GM23338 (cell line): ENCODE results near the gene SLCO4C1.

Experiments
- CREB1 ChIP-seq: fragments of 250-450 bp; sonication (Bioruptor Pico); IDR thresholded peaks from 2 replicates; pipeline ENCODE4 v1.5.0; 2020; ENCODE audit warnings: low read depth, mild to moderate bottlenecking, moderate library complexity
- EZH2 ChIP-seq: fragments of 200-600 bp; sonication (generic); IDR thresholded peaks from one replicate; pipeline ENCODE4 v1.8.0; 2017; ENCODE audit warnings: antibody characterized with exemption, mild to moderate bottlenecking, low read depth; ENCODE audit not compliant: unreplicated experiment
- EZH2phosphoT487 ChIP-seq: fragments of 200-600 bp; sonication (generic); IDR thresholded peaks from one replicate; pipeline ENCODE4 v1.8.1; 2018; ENCODE audit warnings: antibody characterized with exemption; ENCODE audit not compliant: unreplicated experiment
- JUNB ChIP-seq: IDR thresholded peaks from one replicate; pipeline ENCODE4 v1.6.1; 2016; ENCODE audit warnings: antibody characterized with exemption; ENCODE audit not compliant: unreplicated experiment
- NANOG ChIP-seq: IDR thresholded peaks from 2 replicates; pipeline ENCODE4 v1.6.1; 2016; ENCODE audit warnings: antibody characterized with exemption, borderline replicate concordance
- POLR2AphosphoS5 ChIP-seq: IDR thresholded peaks from 2 replicates; pipeline ENCODE4 v1.6.1; 2016; ENCODE audit warnings: antibody characterized with exemption, low read depth
- ZNF331 ChIP-seq: fragments of 250-450 bp; sonication (Bioruptor Pico); IDR thresholded peaks from 2 replicates; pipeline ENCODE4 v1.5.0; 2020; ENCODE audit warnings: low read depth, mild to moderate bottlenecking, moderate library complexity
- TF ChIP-seq, protein P1 (sequence below), 2 experiments: fragments of 200-600 bp in 1 of 2; sonication (generic) in 1 of 2; conservative IDR thresholded peaks; 2 replicates each; pipeline versions ENCODE4 v1.5.1 to v1.6.1; 2016 to 2017; ENCODE audit warnings: antibody characterized with exemption in 2 of 2, low read depth in 2 of 2, mild to moderate bottlenecking in 2 of 2, moderate library complexity in 1 of 2
- TF ChIP-seq, protein P2 (sequence below): IDR thresholded peaks from 2 replicates; pipeline ENCODE4 v1.6.1; 2016; ENCODE audit warnings: antibody characterized with exemption
- TF ChIP-seq, protein P3 (sequence below): IDR thresholded peaks from one replicate; pipeline ENCODE4 v1.6.1; 2018; ENCODE audit warnings: antibody characterized with exemption; ENCODE audit not compliant: unreplicated experiment
- TF ChIP-seq, protein P4 (sequence below): fragments of 250-450 bp; sonication (Bioruptor Pico); IDR thresholded peaks from 2 replicates; pipeline ENCODE4 v1.5.0; 2020; ENCODE audit warnings: mild to moderate bottlenecking, moderate library complexity

DNA sequence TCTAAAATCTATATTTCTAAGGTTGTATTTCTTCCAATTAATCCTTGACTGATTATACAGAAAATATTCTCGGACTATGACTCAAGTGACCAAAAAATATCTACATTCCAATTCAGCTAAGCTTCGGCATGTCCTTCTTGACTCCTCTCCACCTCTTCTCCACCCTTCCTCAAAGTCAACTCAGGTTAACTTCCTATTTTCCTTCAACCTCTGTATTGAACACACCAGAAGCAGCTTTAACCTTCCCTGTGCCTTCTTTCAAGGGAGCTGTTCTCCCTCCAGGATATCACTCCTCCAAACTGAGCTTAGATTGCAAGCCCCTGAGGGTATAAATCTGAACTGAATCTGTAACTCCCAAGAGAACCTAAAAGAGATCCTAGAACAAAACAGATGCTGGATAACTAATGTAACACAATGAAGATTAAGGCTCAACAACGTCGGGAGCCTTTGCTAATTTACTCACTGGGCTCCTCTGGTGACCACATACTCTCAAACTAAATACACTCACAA is 1.1 kb downstream of the SLCO4C1 start:
- TF ChIP-seq EZH2phosphoT487 (no peak), EZH2 (no peak), NANOG (no peak), POLR2AphosphoS5 (no peak), JUNB (no peak), CREB1 (no peak), ZNF331 (no peak)
- TF ChIP-seq, protein P1, sequence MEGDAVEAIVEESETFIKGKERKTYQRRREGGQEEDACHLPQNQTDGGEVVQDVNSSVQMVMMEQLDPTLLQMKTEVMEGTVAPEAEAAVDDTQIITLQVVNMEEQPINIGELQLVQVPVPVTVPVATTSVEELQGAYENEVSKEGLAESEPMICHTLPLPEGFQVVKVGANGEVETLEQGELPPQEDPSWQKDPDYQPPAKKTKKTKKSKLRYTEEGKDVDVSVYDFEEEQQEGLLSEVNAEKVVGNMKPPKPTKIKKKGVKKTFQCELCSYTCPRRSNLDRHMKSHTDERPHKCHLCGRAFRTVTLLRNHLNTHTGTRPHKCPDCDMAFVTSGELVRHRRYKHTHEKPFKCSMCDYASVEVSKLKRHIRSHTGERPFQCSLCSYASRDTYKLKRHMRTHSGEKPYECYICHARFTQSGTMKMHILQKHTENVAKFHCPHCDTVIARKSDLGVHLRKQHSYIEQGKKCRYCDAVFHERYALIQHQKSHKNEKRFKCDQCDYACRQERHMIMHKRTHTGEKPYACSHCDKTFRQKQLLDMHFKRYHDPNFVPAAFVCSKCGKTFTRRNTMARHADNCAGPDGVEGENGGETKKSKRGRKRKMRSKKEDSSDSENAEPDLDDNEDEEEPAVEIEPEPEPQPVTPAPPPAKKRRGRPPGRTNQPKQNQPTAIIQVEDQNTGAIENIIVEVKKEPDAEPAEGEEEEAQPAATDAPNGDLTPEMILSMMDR (conservative IDR thresholded peaks at IDR 0.05; ENCODE audit: low read depth in 2 of 2), result no peak
- TF ChIP-seq, protein P2, sequence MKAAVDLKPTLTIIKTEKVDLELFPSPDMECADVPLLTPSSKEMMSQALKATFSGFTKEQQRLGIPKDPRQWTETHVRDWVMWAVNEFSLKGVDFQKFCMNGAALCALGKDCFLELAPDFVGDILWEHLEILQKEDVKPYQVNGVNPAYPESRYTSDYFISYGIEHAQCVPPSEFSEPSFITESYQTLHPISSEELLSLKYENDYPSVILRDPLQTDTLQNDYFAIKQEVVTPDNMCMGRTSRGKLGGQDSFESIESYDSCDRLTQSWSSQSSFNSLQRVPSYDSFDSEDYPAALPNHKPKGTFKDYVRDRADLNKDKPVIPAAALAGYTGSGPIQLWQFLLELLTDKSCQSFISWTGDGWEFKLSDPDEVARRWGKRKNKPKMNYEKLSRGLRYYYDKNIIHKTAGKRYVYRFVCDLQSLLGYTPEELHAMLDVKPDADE, result no peak
- TF ChIP-seq, protein P3, sequence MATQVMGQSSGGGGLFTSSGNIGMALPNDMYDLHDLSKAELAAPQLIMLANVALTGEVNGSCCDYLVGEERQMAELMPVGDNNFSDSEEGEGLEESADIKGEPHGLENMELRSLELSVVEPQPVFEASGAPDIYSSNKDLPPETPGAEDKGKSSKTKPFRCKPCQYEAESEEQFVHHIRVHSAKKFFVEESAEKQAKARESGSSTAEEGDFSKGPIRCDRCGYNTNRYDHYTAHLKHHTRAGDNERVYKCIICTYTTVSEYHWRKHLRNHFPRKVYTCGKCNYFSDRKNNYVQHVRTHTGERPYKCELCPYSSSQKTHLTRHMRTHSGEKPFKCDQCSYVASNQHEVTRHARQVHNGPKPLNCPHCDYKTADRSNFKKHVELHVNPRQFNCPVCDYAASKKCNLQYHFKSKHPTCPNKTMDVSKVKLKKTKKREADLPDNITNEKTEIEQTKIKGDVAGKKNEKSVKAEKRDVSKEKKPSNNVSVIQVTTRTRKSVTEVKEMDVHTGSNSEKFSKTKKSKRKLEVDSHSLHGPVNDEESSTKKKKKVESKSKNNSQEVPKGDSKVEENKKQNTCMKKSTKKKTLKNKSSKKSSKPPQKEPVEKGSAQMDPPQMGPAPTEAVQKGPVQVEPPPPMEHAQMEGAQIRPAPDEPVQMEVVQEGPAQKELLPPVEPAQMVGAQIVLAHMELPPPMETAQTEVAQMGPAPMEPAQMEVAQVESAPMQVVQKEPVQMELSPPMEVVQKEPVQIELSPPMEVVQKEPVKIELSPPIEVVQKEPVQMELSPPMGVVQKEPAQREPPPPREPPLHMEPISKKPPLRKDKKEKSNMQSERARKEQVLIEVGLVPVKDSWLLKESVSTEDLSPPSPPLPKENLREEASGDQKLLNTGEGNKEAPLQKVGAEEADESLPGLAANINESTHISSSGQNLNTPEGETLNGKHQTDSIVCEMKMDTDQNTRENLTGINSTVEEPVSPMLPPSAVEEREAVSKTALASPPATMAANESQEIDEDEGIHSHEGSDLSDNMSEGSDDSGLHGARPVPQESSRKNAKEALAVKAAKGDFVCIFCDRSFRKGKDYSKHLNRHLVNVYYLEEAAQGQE, result no peak
- TF ChIP-seq, protein P4, sequence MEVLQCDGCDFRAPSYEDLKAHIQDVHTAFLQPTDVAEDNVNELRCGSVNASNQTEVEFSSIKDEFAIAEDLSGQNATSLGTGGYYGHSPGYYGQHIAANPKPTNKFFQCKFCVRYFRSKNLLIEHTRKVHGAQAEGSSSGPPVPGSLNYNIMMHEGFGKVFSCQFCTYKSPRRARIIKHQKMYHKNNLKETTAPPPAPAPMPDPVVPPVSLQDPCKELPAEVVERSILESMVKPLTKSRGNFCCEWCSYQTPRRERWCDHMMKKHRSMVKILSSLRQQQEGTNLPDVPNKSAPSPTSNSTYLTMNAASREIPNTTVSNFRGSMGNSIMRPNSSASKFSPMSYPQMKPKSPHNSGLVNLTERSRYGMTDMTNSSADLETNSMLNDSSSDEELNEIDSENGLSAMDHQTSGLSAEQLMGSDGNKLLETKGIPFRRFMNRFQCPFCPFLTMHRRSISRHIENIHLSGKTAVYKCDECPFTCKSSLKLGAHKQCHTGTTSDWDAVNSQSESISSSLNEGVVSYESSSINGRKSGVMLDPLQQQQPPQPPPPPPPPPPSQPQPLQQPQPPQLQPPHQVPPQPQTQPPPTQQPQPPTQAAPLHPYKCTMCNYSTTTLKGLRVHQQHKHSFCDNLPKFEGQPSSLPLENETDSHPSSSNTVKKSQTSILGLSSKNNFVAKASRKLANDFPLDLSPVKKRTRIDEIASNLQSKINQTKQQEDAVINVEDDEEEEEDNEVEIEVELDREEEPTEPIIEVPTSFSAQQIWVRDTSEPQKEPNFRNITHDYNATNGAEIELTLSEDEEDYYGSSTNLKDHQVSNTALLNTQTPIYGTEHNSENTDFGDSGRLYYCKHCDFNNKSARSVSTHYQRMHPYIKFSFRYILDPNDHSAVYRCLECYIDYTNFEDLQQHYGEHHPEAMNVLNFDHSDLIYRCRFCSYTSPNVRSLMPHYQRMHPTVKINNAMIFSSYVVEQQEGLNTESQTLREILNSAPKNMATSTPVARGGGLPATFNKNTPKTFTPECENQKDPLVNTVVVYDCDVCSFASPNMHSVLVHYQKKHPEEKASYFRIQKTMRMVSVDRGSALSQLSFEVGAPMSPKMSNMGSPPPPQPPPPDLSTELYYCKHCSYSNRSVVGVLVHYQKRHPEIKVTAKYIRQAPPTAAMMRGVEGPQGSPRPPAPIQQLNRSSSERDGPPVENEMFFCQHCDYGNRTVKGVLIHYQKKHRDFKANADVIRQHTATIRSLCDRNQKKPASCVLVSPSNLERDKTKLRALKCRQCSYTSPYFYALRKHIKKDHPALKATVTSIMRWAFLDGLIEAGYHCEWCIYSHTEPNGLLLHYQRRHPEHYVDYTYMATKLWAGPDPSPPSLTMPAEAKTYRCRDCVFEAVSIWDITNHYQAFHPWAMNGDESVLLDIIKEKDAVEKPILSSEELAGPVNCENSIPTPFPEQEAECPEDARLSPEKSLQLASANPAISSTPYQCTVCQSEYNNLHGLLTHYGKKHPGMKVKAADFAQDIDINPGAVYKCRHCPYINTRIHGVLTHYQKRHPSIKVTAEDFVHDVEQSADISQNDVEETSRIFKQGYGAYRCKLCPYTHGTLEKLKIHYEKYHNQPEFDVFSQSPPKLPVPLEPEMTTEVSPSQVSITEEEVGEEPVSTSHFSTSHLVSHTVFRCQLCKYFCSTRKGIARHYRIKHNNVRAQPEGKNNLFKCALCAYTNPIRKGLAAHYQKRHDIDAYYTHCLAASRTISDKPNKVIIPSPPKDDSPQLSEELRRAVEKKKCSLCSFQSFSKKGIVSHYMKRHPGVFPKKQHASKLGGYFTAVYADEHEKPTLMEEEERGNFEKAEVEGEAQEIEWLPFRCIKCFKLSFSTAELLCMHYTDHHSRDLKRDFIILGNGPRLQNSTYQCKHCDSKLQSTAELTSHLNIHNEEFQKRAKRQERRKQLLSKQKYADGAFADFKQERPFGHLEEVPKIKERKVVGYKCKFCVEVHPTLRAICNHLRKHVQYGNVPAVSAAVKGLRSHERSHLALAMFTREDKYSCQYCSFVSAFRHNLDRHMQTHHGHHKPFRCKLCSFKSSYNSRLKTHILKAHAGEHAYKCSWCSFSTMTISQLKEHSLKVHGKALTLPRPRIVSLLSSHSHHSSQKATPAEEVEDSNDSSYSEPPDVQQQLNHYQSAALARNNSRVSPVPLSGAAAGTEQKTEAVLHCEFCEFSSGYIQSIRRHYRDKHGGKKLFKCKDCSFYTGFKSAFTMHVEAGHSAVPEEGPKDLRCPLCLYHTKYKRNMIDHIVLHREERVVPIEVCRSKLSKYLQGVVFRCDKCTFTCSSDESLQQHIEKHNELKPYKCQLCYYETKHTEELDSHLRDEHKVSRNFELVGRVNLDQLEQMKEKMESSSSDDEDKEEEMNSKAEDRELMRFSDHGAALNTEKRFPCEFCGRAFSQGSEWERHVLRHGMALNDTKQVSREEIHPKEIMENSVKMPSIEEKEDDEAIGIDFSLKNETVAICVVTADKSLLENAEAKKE (CRISPR knock-in tag), result no peak
